A549 (cell line): ENCODE results near the gene PTGDS.

Experiments
- CHD4 ChIP-seq: fragments of 200-600 bp; sonication (generic); IDR thresholded peaks from 2 replicates; pipeline ENCODE4 v1.6.1; 2016; ENCODE audit warnings: antibody characterized with exemption, mild to moderate bottlenecking, borderline replicate concordance
- EP300 ChIP-seq, 2 experiments: fragments of >200 bp; sonication (Bioruptor Twin); formaldehyde crosslinking; IDR thresholded peaks; 2 replicates in 1 of 2; 3 replicates in 1 of 2; pipeline ENCODE4 v1.6.1; 2016 to 2017
- POLR2A ChIP-seq: IDR thresholded peaks from 2 replicates; pipeline ENCODE4 v1.6.1; 2012; ENCODE audit warnings: mild to moderate bottlenecking, low read length
- SMC3 ChIP-seq: fragments of >200 bp; sonication (Bioruptor Twin); formaldehyde crosslinking; IDR thresholded peaks from 3 replicates; pipeline ENCODE4 v1.6.1; 2018; ENCODE audit warnings: inconsistent platforms
- TF ChIP-seq, protein P1 (sequence below): fragments of >200 bp; sonication (Bioruptor Twin); formaldehyde crosslinking; IDR thresholded peaks from 3 replicates; pipeline ENCODE4 v1.5.1; 2016

DNA sequence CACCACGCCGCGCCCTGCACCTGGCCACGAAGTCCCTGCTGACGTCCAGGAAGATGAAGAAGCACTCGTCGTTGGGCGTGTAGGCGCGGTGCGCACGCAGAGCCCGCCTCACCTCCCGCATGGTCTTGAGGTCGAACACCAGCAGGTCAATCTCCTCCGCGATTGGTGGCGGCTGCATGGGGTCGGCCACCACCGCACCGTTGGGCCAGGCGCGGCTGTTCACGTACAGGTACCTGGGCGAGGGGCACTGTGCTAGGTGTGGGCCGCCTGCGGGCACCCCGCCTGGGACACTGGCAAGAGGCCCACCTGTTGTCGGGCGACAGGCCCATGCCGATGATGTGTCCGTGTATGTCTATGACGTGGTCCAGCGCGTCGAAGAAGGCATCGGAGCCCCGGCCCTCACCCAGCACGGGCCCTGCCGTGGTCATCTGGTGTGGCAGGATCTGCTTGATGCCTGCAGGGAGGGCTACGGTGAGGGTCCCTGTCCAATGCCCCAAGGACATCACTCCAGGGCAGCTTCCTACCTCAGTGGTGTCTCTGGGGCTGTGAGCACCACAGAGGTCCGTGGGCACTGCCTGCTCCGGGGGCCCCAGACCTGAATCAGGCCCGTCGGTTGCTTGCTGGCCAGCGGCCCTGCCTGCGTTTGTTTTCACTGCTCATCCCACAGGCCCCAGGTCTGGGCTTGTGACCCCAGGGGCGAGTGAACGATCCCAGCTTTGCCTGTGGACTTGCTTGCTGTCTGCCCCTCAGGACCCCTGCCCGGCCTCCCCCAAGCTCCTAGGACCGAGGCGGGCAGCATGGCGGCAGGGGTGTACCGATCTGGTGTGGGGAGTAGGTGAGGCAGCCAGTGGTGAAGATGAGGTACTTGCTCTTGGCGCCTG is 35.8 kb upstream of the PTGDS start:
- TF ChIP-seq, protein P1, sequence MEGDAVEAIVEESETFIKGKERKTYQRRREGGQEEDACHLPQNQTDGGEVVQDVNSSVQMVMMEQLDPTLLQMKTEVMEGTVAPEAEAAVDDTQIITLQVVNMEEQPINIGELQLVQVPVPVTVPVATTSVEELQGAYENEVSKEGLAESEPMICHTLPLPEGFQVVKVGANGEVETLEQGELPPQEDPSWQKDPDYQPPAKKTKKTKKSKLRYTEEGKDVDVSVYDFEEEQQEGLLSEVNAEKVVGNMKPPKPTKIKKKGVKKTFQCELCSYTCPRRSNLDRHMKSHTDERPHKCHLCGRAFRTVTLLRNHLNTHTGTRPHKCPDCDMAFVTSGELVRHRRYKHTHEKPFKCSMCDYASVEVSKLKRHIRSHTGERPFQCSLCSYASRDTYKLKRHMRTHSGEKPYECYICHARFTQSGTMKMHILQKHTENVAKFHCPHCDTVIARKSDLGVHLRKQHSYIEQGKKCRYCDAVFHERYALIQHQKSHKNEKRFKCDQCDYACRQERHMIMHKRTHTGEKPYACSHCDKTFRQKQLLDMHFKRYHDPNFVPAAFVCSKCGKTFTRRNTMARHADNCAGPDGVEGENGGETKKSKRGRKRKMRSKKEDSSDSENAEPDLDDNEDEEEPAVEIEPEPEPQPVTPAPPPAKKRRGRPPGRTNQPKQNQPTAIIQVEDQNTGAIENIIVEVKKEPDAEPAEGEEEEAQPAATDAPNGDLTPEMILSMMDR, result no peak
- TF ChIP-seq POLR2A (no peak), SMC3 (no peak), CHD4 (no peak), EP300 (IDR thresholded peaks at IDR 0.05) (no peak)
